Measurements from ENCODE around the gene C18orf54.

DNA sequence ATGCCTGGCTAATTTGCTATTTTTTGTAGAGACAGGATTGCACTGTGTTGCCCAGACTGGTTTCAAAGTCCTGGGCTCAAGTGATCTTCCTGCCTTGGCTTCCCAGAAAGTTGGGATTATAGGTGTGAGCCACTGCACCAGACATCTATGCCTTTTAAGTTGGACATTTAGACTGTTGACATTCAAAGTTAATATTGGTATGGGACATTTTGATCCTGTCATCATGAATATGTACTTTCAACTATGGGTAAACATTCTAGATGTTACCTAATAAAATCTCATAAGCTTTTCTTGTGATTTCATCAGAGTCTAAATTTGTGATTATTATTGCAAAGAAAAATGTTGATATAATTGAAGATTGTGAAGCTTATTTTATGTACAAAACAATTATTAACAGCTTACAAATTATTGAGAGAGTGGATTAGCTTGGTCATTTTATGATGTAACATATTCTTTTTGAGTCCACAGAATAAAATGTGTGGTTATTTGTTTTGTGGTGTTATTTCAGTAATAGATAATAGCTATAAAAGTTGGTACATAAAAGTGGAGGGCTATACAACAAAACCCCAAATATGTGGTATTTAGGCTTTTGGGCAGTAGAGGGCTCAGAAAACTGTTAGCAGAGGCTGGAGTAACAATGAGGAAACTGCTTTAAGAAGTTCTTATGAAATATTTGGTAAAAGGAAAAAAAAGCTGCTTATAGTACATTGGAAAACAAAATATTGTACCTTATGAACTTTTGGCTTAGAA, 41.5 kb upstream of the C18orf54 start:
- no peak for TF ChIP-seq CTCF (IDR thresholded peaks at IDR 0.05; ENCODE audit: low read depth, low read length)
- TF ChIP-seq EZH2phosphoT487 (IDR thresholded peaks at IDR 0.05; ENCODE audit: low read depth), result no peak

Data from OCI-LY3 (cell line).